HG03066 (cell line): Measurements from ENCODE around the gene NHSL1.

Source experiments
- ATAC-seq: cut with Tn5 transposase; IDR thresholded peaks from one replicate; pipeline ENCODE4 v1.9.1; 2021; ENCODE audit warnings: low read depth; ENCODE audit not compliant: unreplicated experiment

NHSL1 gene

DNA sequence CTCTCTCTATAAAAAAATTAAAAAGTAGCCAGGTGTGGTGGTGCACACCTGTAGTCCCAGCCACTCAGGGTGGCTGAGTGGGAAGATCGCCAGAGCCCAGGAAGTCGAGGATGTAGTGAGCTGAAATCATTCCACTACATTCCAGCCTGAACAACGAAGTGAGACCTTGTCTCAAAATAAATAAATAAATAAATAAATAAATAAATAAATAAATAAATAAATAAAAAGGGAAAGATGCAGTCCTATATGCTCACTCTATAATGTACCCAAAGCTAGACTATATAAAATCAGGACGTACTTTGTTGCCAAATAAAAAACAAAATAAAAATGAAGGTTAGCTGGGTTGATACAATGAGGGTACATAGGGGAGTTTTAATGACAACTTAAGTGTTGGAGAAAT is 26.1 kb upstream of the NHSL1 start:
- no peak for ATAC-seq

DNA sequence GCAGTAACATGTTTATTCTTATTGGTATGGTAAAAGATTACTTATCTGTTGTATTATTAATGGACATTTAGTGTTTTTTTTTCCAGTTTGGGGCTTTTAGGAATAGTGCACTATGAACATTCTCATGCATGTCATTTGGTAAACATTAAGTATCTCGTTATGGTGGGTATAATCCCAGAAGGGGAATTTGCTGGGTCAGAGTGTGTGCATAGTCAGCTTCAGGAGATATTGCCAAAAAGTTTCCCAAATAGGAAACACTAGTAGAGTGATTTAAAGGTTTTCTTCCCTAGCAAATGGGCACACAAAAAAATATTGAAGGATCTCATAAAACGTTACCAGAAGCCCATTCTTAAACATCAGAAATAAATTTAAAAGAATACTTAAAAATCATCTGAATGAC is 25.2 kb upstream of the NHSL1 start:
- no peak for ATAC-seq

DNA sequence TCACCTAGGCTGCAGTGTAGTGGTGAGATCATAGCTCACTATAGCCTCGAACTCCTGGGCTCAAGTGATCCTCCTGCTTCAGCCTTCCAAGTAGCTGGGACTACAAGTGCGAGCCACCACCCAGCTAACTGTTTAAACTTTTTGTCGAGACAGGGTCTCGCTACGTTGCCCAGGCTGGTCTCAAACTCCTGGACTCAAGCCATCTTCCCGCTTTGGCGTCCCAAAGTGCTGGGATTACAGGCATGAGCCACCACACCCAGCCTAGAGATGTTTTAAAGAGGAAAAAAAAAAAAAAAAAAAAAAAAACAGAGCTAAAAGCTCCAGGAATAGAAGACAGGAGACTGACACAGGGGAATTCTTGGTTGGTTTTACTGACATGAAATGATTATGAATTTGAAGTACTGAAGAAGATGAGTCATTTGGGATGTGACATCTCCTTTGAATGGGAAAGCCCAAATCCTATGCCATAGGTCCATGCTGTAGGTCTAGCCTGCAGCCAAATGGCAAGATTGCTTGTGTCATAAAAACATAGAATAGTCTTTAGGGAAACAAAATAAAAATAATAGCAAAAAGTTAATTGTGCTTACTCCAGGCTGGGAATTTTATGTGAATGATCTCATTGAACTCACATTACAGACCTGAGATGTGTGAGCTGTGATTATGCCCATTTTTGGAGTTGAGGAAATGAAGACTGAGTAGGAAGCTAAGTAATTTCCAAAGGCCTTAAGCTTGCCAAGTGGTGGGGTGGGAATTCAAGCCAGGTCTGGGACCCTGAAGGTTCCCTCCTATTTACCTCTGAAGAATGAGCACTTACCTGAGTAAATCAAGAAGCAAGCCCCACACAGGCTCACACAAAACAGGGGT is 24.3 kb upstream of the NHSL1 start:
- no peak for ATAC-seq

- no peak for ATAC-seq
Observed at GRCh38 chr6:138522611-138523010, 23.3 kb upstream of the NHSL1 start.

- ATAC-seq, result no peak
Observed at GRCh38 chr6:138521790-138522189, 22.5 kb upstream of the NHSL1 start.

DNA sequence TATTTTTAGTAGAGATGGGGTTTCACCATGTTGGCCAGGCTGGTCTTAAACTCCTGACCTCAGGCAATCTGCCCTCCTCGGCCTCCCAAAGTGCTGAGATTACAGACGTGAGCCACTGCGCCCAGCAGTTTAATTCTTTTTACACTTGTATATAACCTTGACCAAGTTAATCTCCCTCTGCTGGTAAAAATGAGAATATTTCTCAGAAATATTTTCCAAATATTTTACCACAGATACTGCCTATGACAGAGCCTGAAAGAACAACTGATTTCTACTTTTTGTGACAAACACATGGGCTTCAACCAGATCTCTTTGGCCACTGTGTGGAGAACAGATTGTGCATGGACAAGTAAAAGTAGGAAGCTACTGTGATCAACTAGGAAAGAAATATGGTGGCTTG is 21.2 kb upstream of the NHSL1 start:
- no peak for ATAC-seq

- ATAC-seq, result peak; percentile 47
Observed at GRCh38 chr6:138518054-138518453, 18.8 kb upstream of the NHSL1 start.

DNA sequence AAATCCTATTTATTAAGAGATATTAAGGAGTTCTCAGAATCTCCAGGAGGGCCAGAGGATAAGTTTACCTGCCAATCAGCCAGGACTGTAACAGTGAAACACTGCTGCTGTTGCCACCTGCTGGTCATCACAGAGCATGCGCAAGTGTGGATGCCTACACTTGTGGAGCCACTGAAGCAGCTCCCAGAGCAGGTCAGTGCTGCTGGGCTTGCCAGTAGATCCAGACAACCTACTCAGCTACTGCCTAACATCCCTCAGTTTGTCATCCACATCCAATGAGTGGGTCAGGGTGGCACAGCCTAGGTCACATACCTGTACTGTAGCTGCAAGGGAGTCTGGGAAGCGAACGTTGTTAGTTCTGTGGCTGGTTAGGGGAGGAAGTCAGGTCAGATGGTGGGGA is 18.3 kb upstream of the NHSL1 start:
- ATAC-seq, result peak; percentile 50

DNA sequence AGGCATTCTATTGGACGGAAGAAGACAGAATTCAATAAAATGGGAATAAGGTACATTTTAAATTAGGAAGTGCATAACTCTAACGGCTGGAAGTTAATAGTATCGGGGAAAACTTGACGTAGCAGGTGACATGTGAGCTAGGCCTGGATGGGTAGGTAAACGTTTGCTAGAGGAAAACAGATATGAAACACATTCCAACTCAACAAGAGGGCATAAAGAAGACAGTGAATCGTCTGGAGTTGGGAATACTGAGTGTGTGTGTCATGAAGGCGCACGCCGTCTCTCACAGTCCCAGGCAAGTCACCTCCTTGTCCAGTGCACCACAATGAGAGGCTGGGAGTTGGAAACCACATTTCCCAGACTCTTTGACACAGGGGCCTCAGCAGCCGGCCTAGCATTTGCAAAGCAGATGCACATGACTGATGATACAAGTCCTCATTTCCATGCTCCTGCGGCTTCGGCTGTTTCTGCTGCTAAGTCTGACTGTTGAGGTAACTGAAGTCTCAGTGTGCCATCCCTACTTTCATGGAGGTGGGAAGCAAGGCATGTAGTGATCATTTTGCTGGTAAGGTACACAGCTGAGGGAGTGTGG is 16.5 kb upstream of the NHSL1 start:
- ATAC-seq, result no peak

- no peak for ATAC-seq
Observed at GRCh38 chr6:138514860-138515540, 15.7 kb upstream of the NHSL1 start.

GRCh38 chr6:138512609-138513008 is 13.3 kb upstream of the NHSL1 start:
- no peak for ATAC-seq

- ATAC-seq, result no peak
Observed at GRCh38 chr6:138510093-138510492, 10.8 kb upstream of the NHSL1 start.

DNA sequence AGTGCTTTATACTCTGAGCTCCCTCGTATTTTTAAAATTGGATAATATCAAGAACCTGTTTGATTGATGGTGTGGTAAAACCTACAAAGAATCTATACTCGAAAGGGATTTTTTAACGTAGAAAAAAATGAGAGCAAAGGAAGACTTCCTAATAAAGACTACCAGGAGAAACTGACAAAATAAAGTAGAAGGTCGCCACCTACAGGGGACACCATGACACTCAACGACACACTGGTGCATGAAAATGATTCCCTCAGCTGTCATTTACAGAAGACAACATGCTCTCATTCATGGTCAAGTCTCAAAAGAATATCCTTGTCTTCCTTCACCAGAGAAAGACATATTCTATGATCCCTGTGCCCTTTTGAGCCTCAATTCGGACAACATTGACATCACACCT is 10.1 kb upstream of the NHSL1 start:
- ATAC-seq, result no peak

GRCh38 chr6:138508676-138508988 is 9.3 kb upstream of the NHSL1 start:
- ATAC-seq, result no peak

DNA sequence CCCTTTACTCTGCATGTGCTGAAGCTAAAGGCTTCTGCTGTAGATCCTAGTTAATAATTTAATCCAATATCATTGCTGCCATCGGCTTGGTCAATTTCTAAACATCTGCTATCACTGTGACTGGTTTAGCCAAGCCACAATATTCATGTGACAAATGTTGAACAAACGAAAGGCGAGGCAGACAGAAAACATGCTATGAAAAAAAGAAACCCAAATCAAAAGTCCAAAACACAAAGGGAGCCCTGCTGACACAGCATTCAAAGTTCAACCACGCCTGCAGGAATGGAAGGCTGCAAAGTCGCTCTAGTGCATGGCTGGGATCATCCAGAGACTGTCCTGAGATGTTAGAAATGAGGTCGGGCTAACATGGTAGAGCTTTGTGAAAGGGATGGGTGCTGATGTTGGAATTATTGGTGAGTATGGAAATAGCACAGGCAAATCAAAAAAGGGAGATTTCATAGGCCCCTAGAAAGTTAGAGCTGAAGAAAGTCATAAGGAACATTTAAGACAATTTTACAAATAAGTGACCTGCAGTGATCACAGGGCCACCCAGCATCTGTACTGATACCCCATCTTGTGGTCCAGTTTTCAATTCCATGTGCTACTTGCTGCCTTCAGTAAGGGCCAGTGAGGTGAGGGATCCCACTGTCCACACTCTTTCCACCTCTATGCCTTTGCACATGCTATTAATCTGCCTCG is 8.8 kb upstream of the NHSL1 start:
- no peak for ATAC-seq

DNA sequence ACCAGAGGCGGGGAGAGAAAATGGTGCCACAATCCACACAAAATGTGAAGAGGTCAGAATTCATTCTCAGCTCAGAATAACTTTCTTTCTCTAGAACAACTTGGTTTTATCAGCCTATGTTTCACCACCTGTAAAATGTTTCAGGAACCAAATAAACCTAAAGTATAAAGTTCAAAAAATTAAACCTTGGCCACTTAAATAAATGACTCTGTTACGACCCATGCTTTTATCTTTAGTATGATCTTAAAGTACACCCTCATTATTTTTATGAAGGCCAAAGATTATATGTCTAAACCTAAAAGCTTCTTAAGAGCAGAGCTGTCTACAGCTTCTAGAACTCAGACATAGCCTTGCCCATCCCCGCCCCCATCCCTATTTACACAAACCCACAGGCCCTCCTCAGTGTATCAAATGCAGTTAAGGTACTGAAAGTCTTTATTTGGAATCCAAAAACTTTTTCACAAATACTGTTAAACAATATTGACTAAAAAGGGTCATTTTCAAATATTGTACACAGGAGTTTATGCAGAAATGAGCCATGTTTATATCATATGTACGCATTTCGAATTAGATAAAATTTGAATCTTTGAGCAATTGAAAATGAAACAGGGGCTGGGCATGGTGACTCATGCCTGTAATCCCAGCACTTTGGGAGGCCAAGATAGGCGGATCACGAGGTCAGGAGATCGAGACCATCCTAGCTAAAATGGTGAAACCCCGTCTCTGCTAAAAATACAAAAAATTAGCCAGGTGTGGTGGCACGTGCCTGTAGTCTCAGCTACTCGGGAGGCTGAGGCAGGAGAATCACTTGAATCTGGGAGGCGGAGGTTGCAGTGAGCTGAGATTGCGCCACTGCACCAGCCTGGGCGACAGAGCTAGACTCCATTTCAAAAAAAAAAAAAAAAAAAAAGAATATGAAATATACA is 5.7 kb upstream of the NHSL1 start:
- ATAC-seq, result no peak

GRCh38 chr6:138503881-138504680 is 4.8 kb upstream of the NHSL1 start:
- no peak for ATAC-seq

GRCh38 chr6:138502546-138502945 is 3.3 kb upstream of the NHSL1 start:
- no peak for ATAC-seq

GRCh38 chr6:138500867-138501446 is 1.7 kb upstream of the NHSL1 start:
- no peak for ATAC-seq
